RWPE2 (cell line): Measurements from ENCODE around the gene PLA2G7.
A peak's percentile ranks its signal among the peaks of the same experiment; 100 is the strongest.

ENCODE experiments used
- ATAC-seq: fragments of 200-7000 bp; cut with Tn5 transposase; 3 replicates; pipeline ENCODE4 v1.9.1; 2021; ENCODE audit warnings: low read depth
- DNase-seq: peaks from one replicate; pipeline ENCODE4 v3.0.0-alpha.2; 2020; ENCODE audit warnings: low spot score
- H3K27ac ChIP-seq: fragments of 450-650 bp; 2 replicates; pipeline ENCODE4 v1.5.1; 2017; ENCODE audit warnings: mild to moderate bottlenecking; ENCODE audit not compliant: poor library complexity, severe bottlenecking
- H3K27me3 ChIP-seq: fragments of 250-450 bp; sonication (Bioruptor Pico); 2 replicates; pipeline ENCODE4 v1.5.1; 2021; ENCODE audit warnings: mild to moderate bottlenecking, moderate library complexity; ENCODE audit not compliant: insufficient read depth, poor library complexity, severe bottlenecking
- H3K36me3 ChIP-seq: fragments of 250-450 bp; sonication (Bioruptor Pico); 2 replicates; pipeline ENCODE4 v1.5.1; 2020; ENCODE audit warnings: low read depth, mild to moderate bottlenecking, moderate library complexity
- H3K4me1 ChIP-seq: fragments of 250-450 bp; sonication (Bioruptor Pico); 2 replicates; pipeline ENCODE4 v1.5.1; 2021; ENCODE audit warnings: mild to moderate bottlenecking, moderate library complexity; ENCODE audit not compliant: insufficient read depth, poor library complexity, severe bottlenecking
- H3K4me3 ChIP-seq: fragments of 250-450 bp; sonication (Bioruptor Pico); 2 replicates; pipeline ENCODE4 v1.5.1; 2021; ENCODE audit warnings: mild to moderate bottlenecking, moderate library complexity; ENCODE audit not compliant: severe bottlenecking
- H3K9me3 ChIP-seq: fragments of 250-450 bp; sonication (Bioruptor Pico); 2 replicates; pipeline ENCODE4 v1.5.1; 2021; ENCODE audit warnings: mild to moderate bottlenecking, moderate library complexity; ENCODE audit not compliant: severe bottlenecking
- CTCF ChIP-seq: fragments of 450-650 bp; IDR thresholded peaks from one replicate; pipeline ENCODE4 v1.5.1; 2017; ENCODE audit warnings: mild to moderate bottlenecking, moderate library complexity; ENCODE audit not compliant: poor library complexity, severe bottlenecking

The PLA2G7 gene

GRCh38 chr6:46741910-46742309 is 6.7 kb upstream of the PLA2G7 start:
- H3K27me3 ChIP-seq, result no peaks in the 10 kb centered on the region
- no peaks in the 10 kb centered on the region for H3K9me3 ChIP-seq
- no peak overlapping the region for H3K4me3 ChIP-seq
- DNase-seq (no peak), ATAC-seq (no peak)
- no peaks in the 10 kb centered on the region for H3K36me3 ChIP-seq
- peaks cover 6% of the 10 kb centered on the region for H3K4me1 ChIP-seq
- H3K27ac ChIP-seq, result no peak overlapping the region
- TF ChIP-seq CTCF, result no peak

- no peak for TF ChIP-seq CTCF
- Histone ChIP-seq H3K27ac (no peak overlapping the region), H3K4me3 (no peak overlapping the region), H3K9me3 (no peaks in the 10 kb centered on the region), H3K27me3 (no peaks in the 10 kb centered on the region), H3K36me3 (no peaks in the 10 kb centered on the region), H3K4me1 (peaks cover 10% of the 10 kb centered on the region)
- DNase-seq, result no peak
- ATAC-seq, result no peak
Measured at GRCh38 chr6:46741482-46741881, 6.3 kb upstream of the PLA2G7 start.

GRCh38 chr6:46736906-46737305 is 1.7 kb upstream of the PLA2G7 start:
- TF ChIP-seq CTCF, result no peak

GRCh38 chr6:46735720-46736031 is 501 bp upstream of the PLA2G7 start:
- no peak for DNase-seq
- Histone ChIP-seq H3K27me3 (peaks cover 6% of the 10 kb centered on the region), H3K27ac (no peak overlapping the region), H3K36me3 (no peaks in the 10 kb centered on the region), H3K9me3 (no peaks in the 10 kb centered on the region), H3K4me1 (peaks cover 14% of the 10 kb centered on the region), H3K4me3 (peak overlapping the region; percentile 32)
- ATAC-seq, result no peak
- no peak for TF ChIP-seq CTCF

More at GRCh38 chr6:46736906-46737305, 1.7 kb upstream of the PLA2G7 start:
- Histone ChIP-seq H3K4me1 (peaks cover 14% of the 10 kb centered on the region), H3K27ac (no peak overlapping the region), H3K9me3 (no peaks in the 10 kb centered on the region), H3K36me3 (no peaks in the 10 kb centered on the region), H3K4me3 (no peak overlapping the region), H3K27me3 (peaks cover 6% of the 10 kb centered on the region)
- DNase-seq, result no peak
- peak; percentile 63; the same call in 2 of the 3 replicates for ATAC-seq

GRCh38 chr6:46733341-46733801 is 1.8 kb downstream of the PLA2G7 start:
- TF ChIP-seq CTCF, result no peak
- no peak overlapping the region for H3K4me3 ChIP-seq
- no peaks in the 10 kb centered on the region for H3K9me3 ChIP-seq
- H3K4me1 ChIP-seq, result peaks cover 14% of the 10 kb centered on the region
- no peak for ATAC-seq
- no peaks in the 10 kb centered on the region for H3K36me3 ChIP-seq
- H3K27ac ChIP-seq, result no peak overlapping the region
- no peak for DNase-seq
- peaks cover 6% of the 10 kb centered on the region for H3K27me3 ChIP-seq
